Right lobe of liver (tissue), 6 donors: ENCODE results near the gene AKR1D1. TPM values are rescaled to one million over a fixed set of nuclear protein-coding genes. Genes with fewer than 3 reads are reported as not detected.

Experiments
- ATAC-seq, 4 donors: fragments of 200-7000 bp; cut with Tn5 transposase; one replicate each; pipeline ENCODE4 v1.9.1; 2020; ENCODE audit warnings: mild to moderate bottlenecking in 4 of 4, moderate library complexity in 4 of 4
- DNase-seq, 3 donors: peaks; one replicate each; pipeline ENCODE4 v3.0.0-alpha.2; 2020
- H3K27ac ChIP-seq, 3 donors: fragments of 200-600 bp; one replicate each; pipeline ENCODE4 v1.8.0; 2022
- H3K27me3 ChIP-seq, 2 donors: fragments of 200-600 bp; one replicate each; pipeline ENCODE4 v1.8.0; 2022
- H3K36me3 ChIP-seq, 4 donors: fragments of 200-600 bp; sonication (generic) in 1 of 4; one replicate each; pipeline versions ENCODE4 v1.5.1 to v1.8.0; 2017 to 2022; ENCODE audit warnings: control low read depth in 1 of 4
- H3K4me1 ChIP-seq, 4 donors: fragments of 200-600 bp; sonication (generic) in 1 of 4; one replicate each; pipeline versions ENCODE4 v1.5.1 to v1.8.0; 2017 to 2022; ENCODE audit warnings: control low read depth in 1 of 4
- H3K4me3 ChIP-seq, 3 donors: fragments of 200-600 bp; one replicate each; pipeline ENCODE4 v1.8.0; 2022
- H3K9me3 ChIP-seq, 4 donors: fragments of 200-600 bp; sonication (generic) in 1 of 4; one replicate each; pipeline versions ENCODE4 v1.5.1 to v1.8.0; 2017 to 2022; ENCODE audit warnings: control low read depth in 1 of 4
- POLR2A ChIP-seq: fragments of 450-650 bp; IDR thresholded peaks from one replicate; pipeline ENCODE4 v1.6.1; 2017; ENCODE audit warnings: antibody characterized with exemption, mild to moderate bottlenecking
- WGBS: methylation state at CpG from one replicate; pipeline ENCODE4 v1.1.6; 2018; ENCODE audit warnings: low coverage, low lambda C conversion rate; ENCODE audit not compliant: insufficient coverage; ENCODE audit errors: missing lambda C conversion rate; 5-methylcytosine and 5-hydroxymethylcytosine counted together
- intact Hi-C, 2 donors: fragments of 100-400 bp; cut with DNase I; formaldehyde crosslinking; loops; one replicate each; pipeline versions ENCODE4 v1.11.2 to v1.14.1; 2022
- total RNA-seq, 6 experiments: library from RNA; depleted of rRNA in 2 of 6; stranded (reverse); fragments of >200 nt in 2 of 6; fragmentation: NEBNext Ultra II Directional in 3 of 6; extraction: Animal tissue kit (Norgen Biotek cat#: 25700) in 3 of 6; gene quantifications; one replicate each; pipeline versions ENCODE4 v1.1.0 to v1.2.4, GENCODE V29; 2016 to 2023
- TF ChIP-seq, protein P1 (sequence below), 4 donors: fragments of 200-600 bp in 3 of 4; fragments of 450-650 bp in 1 of 4; IDR thresholded peaks; one replicate each; pipeline versions ENCODE4 v1.5.1 to v1.8.0; 2016 to 2022; ENCODE audit warnings: antibody characterized with exemption in 4 of 4, mild to moderate bottlenecking in 2 of 4
- donor health status: DM: no; HTN: yes; CAD: no.
- donor health status: DM: no; HTN: no; CAD: no.
- donor health status: DM: no; HTN: no; CAD: no.
- donor health status: DM: no; HTN: yes; CAD: no.
- donor health status: DM: no; HTN: yes; CAD: no.

The AKR1D1 gene
- total RNA-seq, 6 experiments from 2014 or later: 43.8 to 332 (median 93.6) TPM

DNA sequence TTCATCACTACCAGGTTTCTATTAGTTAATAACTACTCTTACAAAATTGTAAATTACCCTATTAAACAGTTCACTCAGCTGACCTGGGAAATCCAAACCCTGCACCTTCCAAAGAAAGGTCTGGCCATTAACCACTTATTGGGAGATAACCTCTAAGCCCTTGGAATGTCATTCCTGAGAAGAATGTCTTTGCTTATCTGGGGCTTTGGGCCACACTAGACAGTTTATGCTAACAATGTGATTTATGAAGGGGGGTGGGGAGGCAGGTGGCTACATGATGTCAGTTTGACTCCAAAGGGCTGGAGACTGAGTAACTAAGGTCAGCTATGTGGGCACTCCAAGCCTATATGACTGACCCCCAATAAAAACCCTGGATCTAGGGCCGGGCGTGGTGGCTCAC lies 50.7 kb downstream of the AKR1D1 start:
- no peak for ATAC-seq
- Histone ChIP-seq H3K36me3 (no peaks in the 10 kb centered on the region), H3K27ac (no peak overlapping the region), H3K27me3 (no peaks in the 10 kb centered on the region), H3K4me1 (peaks cover 0 to 8% (median 0%) of the 10 kb centered on the region in 4 donors), H3K4me3 (no peak overlapping the region), H3K9me3 (no peaks in the 10 kb centered on the region)
- 93% methylated on average over 2 of the region's 2 CpGs for WGBS
- intact Hi-C loops: no loop called here
- DNase-seq: no peak
- TF ChIP-seq POLR2A: no peak
- TF ChIP-seq, protein P1, sequence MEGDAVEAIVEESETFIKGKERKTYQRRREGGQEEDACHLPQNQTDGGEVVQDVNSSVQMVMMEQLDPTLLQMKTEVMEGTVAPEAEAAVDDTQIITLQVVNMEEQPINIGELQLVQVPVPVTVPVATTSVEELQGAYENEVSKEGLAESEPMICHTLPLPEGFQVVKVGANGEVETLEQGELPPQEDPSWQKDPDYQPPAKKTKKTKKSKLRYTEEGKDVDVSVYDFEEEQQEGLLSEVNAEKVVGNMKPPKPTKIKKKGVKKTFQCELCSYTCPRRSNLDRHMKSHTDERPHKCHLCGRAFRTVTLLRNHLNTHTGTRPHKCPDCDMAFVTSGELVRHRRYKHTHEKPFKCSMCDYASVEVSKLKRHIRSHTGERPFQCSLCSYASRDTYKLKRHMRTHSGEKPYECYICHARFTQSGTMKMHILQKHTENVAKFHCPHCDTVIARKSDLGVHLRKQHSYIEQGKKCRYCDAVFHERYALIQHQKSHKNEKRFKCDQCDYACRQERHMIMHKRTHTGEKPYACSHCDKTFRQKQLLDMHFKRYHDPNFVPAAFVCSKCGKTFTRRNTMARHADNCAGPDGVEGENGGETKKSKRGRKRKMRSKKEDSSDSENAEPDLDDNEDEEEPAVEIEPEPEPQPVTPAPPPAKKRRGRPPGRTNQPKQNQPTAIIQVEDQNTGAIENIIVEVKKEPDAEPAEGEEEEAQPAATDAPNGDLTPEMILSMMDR (IDR thresholded peaks at IDR 0.05): no peak

DNA sequence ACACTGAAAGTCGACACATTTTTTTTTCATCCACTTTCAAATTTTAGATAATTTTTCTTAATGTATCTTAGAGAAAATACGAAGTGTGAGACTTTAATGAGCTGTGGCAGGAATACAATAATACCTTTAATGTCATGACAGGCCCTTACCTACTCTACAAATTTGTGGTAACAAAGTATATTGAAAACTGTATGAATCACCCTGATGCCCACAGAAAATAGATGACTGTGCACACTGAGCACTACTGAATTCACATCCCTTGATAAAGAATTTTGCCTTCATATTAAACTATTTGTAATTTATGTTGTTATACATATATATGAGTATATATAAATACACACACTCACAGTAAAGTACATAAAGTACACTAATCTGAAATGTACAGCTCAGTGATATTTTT lies 51.7 kb downstream of the AKR1D1 start:
- intact Hi-C loops: no loop called here
- H3K27ac ChIP-seq: no peak overlapping the region
- TF ChIP-seq, protein P1 (IDR thresholded peaks at IDR 0.05): no peak
- no peak for TF ChIP-seq POLR2A
- no peaks in the 10 kb centered on the region for H3K27me3 ChIP-seq
- ATAC-seq (no peak), DNase-seq (no peak)
- peaks cover 0 to 8% (median 0%) of the 10 kb centered on the region in 4 donors for H3K4me1 ChIP-seq
- 40% methylated on average over 2 of the region's 2 CpGs for WGBS
- H3K36me3 ChIP-seq: no peaks in the 10 kb centered on the region
- no peak overlapping the region for H3K4me3 ChIP-seq
- no peaks in the 10 kb centered on the region for H3K9me3 ChIP-seq

DNA sequence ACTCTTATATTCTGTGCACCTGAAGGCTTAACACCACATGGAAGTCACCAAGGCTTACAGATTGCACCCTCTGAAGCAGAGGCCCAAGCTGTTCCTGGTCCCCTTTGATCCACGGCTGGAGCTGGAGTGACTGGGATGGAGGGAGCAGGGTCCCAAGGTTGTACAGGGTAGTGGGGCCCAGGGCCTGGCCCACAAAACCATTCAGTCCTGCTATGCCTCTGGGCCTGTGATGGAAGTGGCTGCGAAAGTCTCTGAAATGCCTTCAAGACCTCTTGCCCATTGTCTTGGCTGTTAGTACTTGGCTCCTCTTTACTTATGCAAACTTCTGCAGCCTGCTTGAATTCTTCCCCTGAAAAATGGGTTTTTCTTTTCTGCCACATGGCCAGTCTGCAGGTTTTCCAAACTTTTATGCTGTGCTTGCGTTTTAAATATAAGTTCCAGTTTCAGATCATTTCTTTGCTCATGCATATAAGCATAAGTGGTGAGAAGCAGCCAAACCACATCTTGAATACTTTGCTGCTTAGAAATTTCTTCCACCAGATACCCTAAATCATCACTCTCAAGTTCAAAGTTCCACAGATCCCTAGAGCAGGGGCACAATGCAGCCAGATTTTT lies 53.4 kb downstream of the AKR1D1 start:
- Histone ChIP-seq H3K4me3 (no peak overlapping the region), H3K9me3 (no peaks in the 10 kb centered on the region), H3K27me3 (no peaks in the 10 kb centered on the region), H3K36me3 (no peaks in the 10 kb centered on the region), H3K27ac (no peak overlapping the region), H3K4me1 (peaks cover 0 to 8% (median 0%) of the 10 kb centered on the region in 4 donors)
- intact Hi-C loops: no loop called here
- DNase-seq (no peak), ATAC-seq (no peak)
- no peak for TF ChIP-seq POLR2A
- WGBS: 100% methylated on average over 2 of the region's 3 CpGs

DNA sequence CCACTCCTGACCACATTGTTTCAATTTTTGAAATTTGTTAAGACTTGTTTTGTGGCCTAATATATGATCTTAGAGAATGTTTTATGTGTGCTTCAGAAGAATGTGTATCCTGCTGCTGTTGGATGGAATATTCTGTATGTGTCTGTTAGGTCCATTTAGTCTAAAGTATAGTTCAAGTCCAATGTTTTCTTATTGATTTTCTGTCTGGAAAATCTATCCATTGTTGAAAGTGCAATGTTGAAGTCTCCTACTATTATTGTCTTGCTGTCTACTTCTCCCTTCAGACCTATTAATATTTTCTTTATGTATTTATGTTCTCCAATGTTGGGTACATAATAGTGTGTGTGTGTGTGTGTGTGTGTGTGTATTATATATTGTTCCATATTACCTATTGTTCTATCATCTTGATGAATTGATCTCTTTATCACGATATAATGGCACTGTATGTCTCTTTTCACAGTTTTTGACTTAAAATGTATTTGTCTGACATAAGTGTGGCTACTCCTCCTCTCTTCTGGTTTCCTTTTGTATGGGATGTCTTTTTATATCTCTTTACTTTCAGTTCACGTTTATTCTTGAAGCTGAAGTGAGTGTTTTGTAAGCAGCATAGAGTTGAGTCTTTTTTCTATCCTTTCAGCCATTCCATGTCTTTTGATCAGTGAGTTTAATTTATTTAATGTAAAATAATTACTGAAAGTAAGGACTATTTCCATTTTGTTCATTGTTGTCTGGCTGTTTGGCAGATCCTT lies 61.3 kb downstream of the AKR1D1 start:
- Histone ChIP-seq H3K9me3 (no peaks in the 10 kb centered on the region), H3K27ac (no peak overlapping the region), H3K4me3 (no peak overlapping the region), H3K36me3 (no peaks in the 10 kb centered on the region), H3K4me1 (no peaks in the 10 kb centered on the region), H3K27me3 (no peaks in the 10 kb centered on the region)
- intact Hi-C loops: no loop called here
- ATAC-seq: no peak
- 65% methylated on average over 2 of the region's 2 CpGs for WGBS
- no peak for DNase-seq
- no peak for TF ChIP-seq POLR2A
- TF ChIP-seq, protein P1 (IDR thresholded peaks at IDR 0.05): no peak

DNA sequence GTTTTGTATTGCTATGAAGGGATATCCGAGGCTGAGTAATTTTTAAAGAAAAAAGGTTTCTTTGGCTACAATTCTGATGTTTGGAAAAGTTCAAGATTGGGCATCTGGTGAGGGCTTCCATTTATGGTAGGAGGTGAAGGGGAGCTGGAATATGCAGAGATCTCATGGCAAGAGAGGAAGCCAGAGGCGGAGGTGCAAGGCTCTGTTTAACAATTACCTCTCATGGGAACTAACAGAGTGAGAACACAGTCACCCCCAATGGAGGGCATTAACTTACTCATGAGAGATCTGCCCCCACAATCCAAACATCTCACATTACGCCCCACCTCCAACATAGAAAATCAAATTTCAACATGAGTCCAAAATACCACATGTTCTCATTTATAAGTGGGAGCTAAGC lies 62.0 kb downstream of the AKR1D1 start:
- no peak overlapping the region for H3K4me3 ChIP-seq
- ATAC-seq: no peak
- intact Hi-C loops: no loop called here
- H3K9me3 ChIP-seq: no peaks in the 10 kb centered on the region
- DNase-seq: no peak
- WGBS: 75% methylated on average over 2 of the region's 3 CpGs
- no peaks in the 10 kb centered on the region for H3K27me3 ChIP-seq
- H3K36me3 ChIP-seq: no peaks in the 10 kb centered on the region
- no peak for TF ChIP-seq POLR2A
- TF ChIP-seq, protein P1 (IDR thresholded peaks at IDR 0.05): no peak
- no peaks in the 10 kb centered on the region for H3K4me1 ChIP-seq
- no peak overlapping the region for H3K27ac ChIP-seq
